BJ (cell line): ENCODE results near the gene LIMK1. TPM values are rescaled to one million over a fixed set of nuclear protein-coding genes. Genes with fewer than 3 reads are reported as not detected.

ENCODE experiments used
- CTCF ChIA-PET: fragments of 350-600 bp; formaldehyde crosslinking; extraction: SDS; loops from one replicate; lab custom pipeline; 2021; ENCODE audit warnings: antibody characterized with exemption, inconsistent platforms; lab: Yijun Ruan, JAX
- POLR2A ChIA-PET: fragments of 300-600 bp; sonication (Branson Sonifier 250); formaldehyde crosslinking; extraction: SDS; loops from one replicate; lab custom pipeline; 2021; ENCODE audit warnings: antibody characterized with exemption; lab: Charles Lee
- DNase-seq: peaks from one replicate; pipeline ENCODE4 v3.0.0-alpha.2; 2011; ENCODE audit warnings: low read depth
- H3K27me3 ChIP-seq: 2 replicates; pipeline ENCODE4 v1.6.0; 2011; ENCODE audit warnings: low read length; ENCODE audit not compliant: control insufficient read depth, insufficient read depth
- H3K36me3 ChIP-seq: 2 replicates; pipeline ENCODE4 v1.5.1; 2011; ENCODE audit warnings: low read length; ENCODE audit not compliant: control insufficient read depth, insufficient read depth
- H3K4me3 ChIP-seq: 2 replicates; pipeline ENCODE4 v1.5.1; 2011; ENCODE audit warnings: low read depth, mild to moderate bottlenecking, control low read depth, low read length
- CTCF ChIP-seq: IDR thresholded peaks from 2 replicates; pipeline ENCODE4 v1.5.1; 2011; ENCODE audit warnings: low read depth, mild to moderate bottlenecking, control low read depth, inconsistent platforms, low read length, moderate library complexity; ENCODE audit not compliant: insufficient read depth
- polyA plus RNA-seq: library from polyadenylated mRNA; depleted of rRNA; stranded (reverse); fragments of >200 nt; gene quantifications from 2 replicates; pipeline ENCODE4 v1.2.3, GENCODE V29; 2011

Gene LIMK1
- polyA plus RNA-seq, 1 experiment, result 45.7 TPM

- ChIA-PET CTCF (no interaction called here), POLR2A (interaction anchor here (1.0 kb wide), 1 partner anchor 9 kb away, joined by 4 read pairs; no protein-coding TSS in a partner anchor)
- Histone ChIP-seq H3K36me3 (peaks cover 7% of the 10 kb centered on the region), H3K4me3 (peak overlapping the region; percentile 70), H3K27me3 (no peaks in the 10 kb centered on the region)
- DNase-seq, result no peak
- TF ChIP-seq CTCF, result no peak
Measured at GRCh38 chr7:74084722-74085578, 1.3 kb downstream of the LIMK1 start.

- H3K27me3 ChIP-seq, result no peaks in the 10 kb centered on the region
Measured at GRCh38 chr7:74087791-74088453, 4.3 kb downstream of the LIMK1 start.

GRCh38 chr7:74092321-74092963 lies 8.8 kb downstream of the LIMK1 start:
- TF ChIP-seq CTCF, result no peak
- H3K36me3 ChIP-seq, result peaks cover 9% of the 10 kb centered on the region
- no peak for DNase-seq
- no peaks in the 10 kb centered on the region for H3K27me3 ChIP-seq
- CTCF ChIA-PET, result no interaction called here
- POLR2A ChIA-PET, result interaction anchor here (0.5 kb wide), 1 partner anchor 33 kb away, joined by 3 read pairs; no protein-coding TSS in a partner anchor
- H3K4me3 ChIP-seq, result no peak overlapping the region

More at GRCh38 chr7:74087791-74088453, 4.3 kb downstream of the LIMK1 start:
- Histone ChIP-seq H3K4me3 (no peak overlapping the region), H3K36me3 (peaks cover 8% of the 10 kb centered on the region)
- CTCF ChIA-PET, result interaction anchor here (1.3 kb wide), 1 partner anchor 26 kb away, joined by 3 read pairs; no protein-coding TSS in a partner anchor
- DNase-seq, result no peak
- no peak for TF ChIP-seq CTCF
- POLR2A ChIA-PET, result no interaction called here

- H3K27me3 ChIP-seq, result no peaks in the 10 kb centered on the region
- no peak for DNase-seq
- CTCF ChIA-PET, result no interaction called here
- POLR2A ChIA-PET, result interaction anchor here (0.6 kb wide), 1 partner anchor 1735 kb away, joined by 3 read pairs; no protein-coding TSS in a partner anchor
- no peak for TF ChIP-seq CTCF
- H3K36me3 ChIP-seq, result peaks cover 9% of the 10 kb centered on the region
- no peak overlapping the region for H3K4me3 ChIP-seq
Measured at GRCh38 chr7:74092964-74093471, 9.4 kb downstream of the LIMK1 start.
